Measurements from ENCODE around the gene TFDP1. TPM values are rescaled to one million over a fixed set of nuclear protein-coding genes. Genes with fewer than 3 reads are reported as not detected.
A peak's percentile ranks its signal among the peaks of the same experiment; 100 is the strongest.

Gene TFDP1
- polyA plus RNA-seq, 3 donors: 30.3 to 54.0 (median 37.6) TPM

DNA sequence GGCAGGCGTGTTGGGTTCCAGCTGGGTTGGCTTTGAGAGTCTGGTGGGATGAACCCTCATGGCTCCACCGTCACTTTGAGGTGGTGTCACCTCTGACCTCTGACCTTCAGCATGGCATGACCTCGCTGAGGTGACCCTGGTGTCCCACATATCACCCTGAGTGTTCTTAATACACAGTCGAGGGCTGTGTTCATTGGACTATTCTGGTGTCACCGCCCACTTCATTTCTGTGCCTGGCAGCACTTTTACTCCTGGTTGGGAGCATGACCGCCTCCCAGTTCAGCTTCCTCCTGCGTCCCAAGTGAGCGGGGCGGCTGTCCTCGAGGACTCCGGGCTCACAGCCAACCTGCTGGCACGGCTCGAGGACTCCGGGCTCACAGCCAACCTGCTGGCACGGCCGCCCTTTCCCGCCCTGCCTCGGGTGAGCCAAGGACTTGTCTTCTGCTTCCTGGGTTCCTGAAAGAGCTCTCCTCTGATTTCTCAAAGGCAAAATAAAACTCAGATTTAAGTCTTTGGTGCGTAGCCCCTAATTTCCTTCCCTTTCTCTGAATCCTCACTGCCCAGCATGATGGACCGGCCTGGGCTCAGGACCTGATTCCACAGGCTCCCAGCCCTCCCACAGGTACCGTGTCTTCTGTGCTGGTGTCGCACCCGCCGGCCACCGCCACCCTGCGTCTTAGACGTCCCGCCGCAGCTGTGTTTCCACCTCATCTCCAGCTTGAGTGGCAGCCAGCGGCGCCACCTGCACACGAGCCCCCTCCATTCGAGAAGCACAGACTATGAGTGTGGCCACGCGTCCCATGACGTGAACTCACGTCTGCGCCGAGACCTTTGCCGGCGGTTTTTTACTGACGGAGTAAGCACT lies 63.0 kb downstream of the TFDP1 start:
- DNase-seq: no peak
- H3K4me3 ChIP-seq (replicated peaks in 1 of 3; ENCODE audit: low read depth in 2 of 3, low read length in 3 of 3): no peak overlapping the region
- H3K27me3 Mint-ChIP-seq (ENCODE audit: low read depth in 3 of 3): peaks cover 4 to 11% (median 6%) of the 10 kb centered on the region in 3 donors
- peaks cover 25 to 27% of the 10 kb centered on the region in 2 donors for H3K9me3 ChIP-seq (replicated peaks in 1 of 2; ENCODE audit: control insufficient read depth in 1 of 2, insufficient read depth in 1 of 2, low read length in 2 of 2)
- peaks cover 0 to 2% of the 10 kb centered on the region in 2 donors for H3K36me3 Mint-ChIP-seq
- no peak overlapping the region for H2AFZ ChIP-seq (ENCODE audit: insufficient read depth, low read depth, low read length, poor library complexity, severe bottlenecking)
- no peaks in the 10 kb centered on the region for H3K79me2 ChIP-seq (ENCODE audit: insufficient read depth, low read length)
- H4K20me1 ChIP-seq (ENCODE audit: insufficient read depth, low read length): no peaks in the 10 kb centered on the region
- H3K4me3 Mint-ChIP-seq: peak overlapping the region in 1 of 2 donors; percentile 48
- H3K27me3 ChIP-seq (ENCODE audit: control insufficient read depth in 2 of 2, insufficient read depth in 2 of 2, low read length in 2 of 2): no peaks in the 10 kb centered on the region
- WGBS (ENCODE audit: insufficient coverage): 55% methylated on average over 41 of the region's 42 CpGs
- TF ChIP-seq, protein P1, sequence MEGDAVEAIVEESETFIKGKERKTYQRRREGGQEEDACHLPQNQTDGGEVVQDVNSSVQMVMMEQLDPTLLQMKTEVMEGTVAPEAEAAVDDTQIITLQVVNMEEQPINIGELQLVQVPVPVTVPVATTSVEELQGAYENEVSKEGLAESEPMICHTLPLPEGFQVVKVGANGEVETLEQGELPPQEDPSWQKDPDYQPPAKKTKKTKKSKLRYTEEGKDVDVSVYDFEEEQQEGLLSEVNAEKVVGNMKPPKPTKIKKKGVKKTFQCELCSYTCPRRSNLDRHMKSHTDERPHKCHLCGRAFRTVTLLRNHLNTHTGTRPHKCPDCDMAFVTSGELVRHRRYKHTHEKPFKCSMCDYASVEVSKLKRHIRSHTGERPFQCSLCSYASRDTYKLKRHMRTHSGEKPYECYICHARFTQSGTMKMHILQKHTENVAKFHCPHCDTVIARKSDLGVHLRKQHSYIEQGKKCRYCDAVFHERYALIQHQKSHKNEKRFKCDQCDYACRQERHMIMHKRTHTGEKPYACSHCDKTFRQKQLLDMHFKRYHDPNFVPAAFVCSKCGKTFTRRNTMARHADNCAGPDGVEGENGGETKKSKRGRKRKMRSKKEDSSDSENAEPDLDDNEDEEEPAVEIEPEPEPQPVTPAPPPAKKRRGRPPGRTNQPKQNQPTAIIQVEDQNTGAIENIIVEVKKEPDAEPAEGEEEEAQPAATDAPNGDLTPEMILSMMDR (IDR thresholded peaks at IDR 0.05): no peak
- no peaks in the 10 kb centered on the region for H3K4me1 ChIP-seq (ENCODE audit: control insufficient read depth in 1 of 2, insufficient read depth in 2 of 2, low read length in 2 of 2)
- H3K9me3 Mint-ChIP-seq: peaks cover 20 to 47% (median 40%) of the 10 kb centered on the region in 7 donors
- no peak overlapping the region for H3K4me2 ChIP-seq (replicated peaks; ENCODE audit: extremely low read depth, low read length, poor library complexity, severe bottlenecking)
- H3K9ac ChIP-seq (ENCODE audit: insufficient read depth, low read length, poor library complexity, severe bottlenecking): no peak overlapping the region
- intact Hi-C loops (cut with micrococcal nuclease): no loop called here
- peak overlapping the region in 1 of 7 donors; percentile 64 for H3K27ac Mint-ChIP-seq
- no peak overlapping the region for H3K27ac ChIP-seq (ENCODE audit: low read depth in 1 of 2, low read length in 2 of 2)
- peaks cover 0 to under 1% of the 10 kb centered on the region in 2 donors for H3K36me3 ChIP-seq (replicated peaks in 1 of 2; ENCODE audit: control insufficient read depth in 1 of 2, insufficient read depth in 2 of 2, low read length in 2 of 2)
- peaks cover 7% of the 10 kb centered on the region for H3K4me1 Mint-ChIP-seq

DNA sequence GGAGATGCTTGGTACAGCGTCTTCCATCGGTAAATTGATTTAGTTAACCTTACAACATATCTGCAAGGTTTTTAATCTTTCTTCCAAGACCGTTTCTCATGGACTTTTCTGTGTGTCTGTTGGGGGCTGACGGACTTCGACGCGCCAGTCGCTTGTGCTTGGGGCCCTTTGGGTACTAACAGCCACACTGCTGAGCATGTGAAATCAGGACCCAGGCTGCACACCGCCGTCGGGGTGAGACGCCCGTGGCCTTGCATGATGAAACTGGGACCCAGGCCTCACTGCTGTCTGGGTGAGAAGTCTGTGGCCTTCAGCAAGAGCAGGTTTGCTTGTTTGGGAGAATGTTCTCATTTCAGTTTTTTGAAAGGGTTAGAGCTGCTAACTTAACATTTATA lies 63.7 kb downstream of the TFDP1 start:
- Histone ChIP-seq H3K9me3 (replicated peaks in 1 of 2; ENCODE audit: control insufficient read depth in 1 of 2, insufficient read depth in 1 of 2, low read length in 2 of 2) (peaks cover 24 to 25% of the 10 kb centered on the region in 2 donors), H2AFZ (ENCODE audit: insufficient read depth, low read depth, low read length, poor library complexity, severe bottlenecking) (no peak overlapping the region), H3K4me1 (ENCODE audit: control insufficient read depth in 1 of 2, insufficient read depth in 2 of 2, low read length in 2 of 2) (no peaks in the 10 kb centered on the region), H3K36me3 (replicated peaks in 1 of 2; ENCODE audit: control insufficient read depth in 1 of 2, insufficient read depth in 2 of 2, low read length in 2 of 2) (no peaks in the 10 kb centered on the region), H4K20me1 (ENCODE audit: insufficient read depth, low read length) (no peaks in the 10 kb centered on the region), H3K27ac (ENCODE audit: low read depth in 1 of 2, low read length in 2 of 2) (no peak overlapping the region), H3K4me3 (replicated peaks in 1 of 3; ENCODE audit: low read depth in 2 of 3, low read length in 3 of 3) (no peak overlapping the region), H3K4me2 (replicated peaks; ENCODE audit: extremely low read depth, low read length, poor library complexity, severe bottlenecking) (no peak overlapping the region), H3K9ac (ENCODE audit: insufficient read depth, low read length, poor library complexity, severe bottlenecking) (no peak overlapping the region), H3K79me2 (ENCODE audit: insufficient read depth, low read length) (no peaks in the 10 kb centered on the region), H3K27me3 (ENCODE audit: control insufficient read depth in 2 of 2, insufficient read depth in 2 of 2, low read length in 2 of 2) (no peaks in the 10 kb centered on the region)
- intact Hi-C loops (cut with micrococcal nuclease): no loop called here
- 98% methylated on average over 7 of the region's 13 CpGs for WGBS (ENCODE audit: insufficient coverage)
- peaks cover 4 to 13% (median 12%) of the 10 kb centered on the region in 3 donors for H3K27me3 Mint-ChIP-seq (ENCODE audit: low read depth in 3 of 3)
- DNase-seq: no peak
- peak overlapping the region in 1 of 7 donors; percentile 12 for H3K27ac Mint-ChIP-seq
- H3K36me3 Mint-ChIP-seq: no peaks in the 10 kb centered on the region
- H3K9me3 Mint-ChIP-seq: peaks cover 16 to 44% (median 37%) of the 10 kb centered on the region in 7 donors
- H3K4me3 Mint-ChIP-seq: no peak overlapping the region
- H3K4me1 Mint-ChIP-seq: peaks cover 7% of the 10 kb centered on the region
- TF ChIP-seq, protein P1 (IDR thresholded peaks at IDR 0.05): no peak

Measured in CD14-positive monocyte (primary cell).